Mesenchymal stem cell (in vitro differentiated cells and primary cell): ENCODE data around the gene SMIM34. TPM values are rescaled to one million over a fixed set of nuclear protein-coding genes. Genes with fewer than 3 reads are reported as not detected.

ENCODE experiments used
- DNase-seq: peaks from one replicate; pipeline ENCODE4 v3.0.0-alpha.2; 2013
- H2AFZ ChIP-seq: one replicate; pipeline ENCODE4 v1.6.1; 2013; ENCODE audit warnings: low read depth, mild to moderate bottlenecking, control low read depth, inconsistent platforms, low read length, moderate library complexity
- H2AK5ac ChIP-seq: 2 replicates; pipeline ENCODE4 v1.6.1; 2013; ENCODE audit warnings: low read length, moderate library complexity, mild to moderate bottlenecking, inconsistent platforms; ENCODE audit not compliant: severe bottlenecking
- H2BK120ac ChIP-seq: one replicate; pipeline ENCODE4 v1.6.1; 2013; ENCODE audit warnings: low read depth, mild to moderate bottlenecking, inconsistent platforms, low read length, moderate library complexity
- H2BK12ac ChIP-seq, 2 experiments: one replicate each; pipeline ENCODE4 v1.6.1; 2013; ENCODE audit warnings: inconsistent platforms in 2 of 2, low read length in 2 of 2, mild to moderate bottlenecking in 2 of 2, moderate library complexity in 2 of 2, control low read depth in 1 of 2
- H2BK15ac ChIP-seq: one replicate; pipeline ENCODE4 v1.6.1; 2013; ENCODE audit warnings: mild to moderate bottlenecking, low read depth, inconsistent platforms; ENCODE audit not compliant: poor library complexity, severe bottlenecking
- H2BK5ac ChIP-seq: 2 replicates; pipeline ENCODE4 v1.6.1; 2013; ENCODE audit warnings: low read depth, mild to moderate bottlenecking, low read length, control low read depth, inconsistent platforms; ENCODE audit not compliant: poor library complexity, severe bottlenecking
- H3K14ac ChIP-seq, 2 experiments: one replicate each; pipeline ENCODE4 v1.6.1; 2013; ENCODE audit warnings: inconsistent platforms in 2 of 2, low read length in 2 of 2, control low read depth in 1 of 2, mild to moderate bottlenecking in 1 of 2, moderate library complexity in 1 of 2
- H3K18ac ChIP-seq, 2 experiments: one replicate each; pipeline ENCODE4 v1.6.1; 2013; ENCODE audit warnings: inconsistent platforms in 2 of 2, low read length in 2 of 2, control low read depth in 1 of 2, low read depth in 1 of 2, mild to moderate bottlenecking in 1 of 2
- H3K23ac ChIP-seq, 2 experiments: one replicate each; pipeline ENCODE4 v1.6.1; 2013; ENCODE audit warnings: inconsistent platforms in 2 of 2, low read length in 2 of 2, mild to moderate bottlenecking in 2 of 2, moderate library complexity in 2 of 2, control low read depth in 1 of 2
- H3K27ac ChIP-seq: 2 replicates; pipeline ENCODE4 v1.5.1; 2013; ENCODE audit warnings: mild to moderate bottlenecking, moderate library complexity, low read length, control low read depth, inconsistent platforms; ENCODE audit not compliant: poor library complexity, severe bottlenecking
- H3K27me3 ChIP-seq, 2 experiments: 2 replicates each; pipeline versions ENCODE4 v1.6.1 to v1.7.0; 2013; ENCODE audit warnings: low read length in 2 of 2, mild to moderate bottlenecking in 2 of 2, moderate library complexity in 2 of 2, control low read depth in 1 of 2, inconsistent platforms in 1 of 2; ENCODE audit not compliant: control insufficient read depth in 1 of 2, insufficient read depth in 1 of 2
- H3K36me3 ChIP-seq, 2 experiments: 2 replicates each; pipeline versions ENCODE4 v1.6.1 to v1.7.0; 2013; ENCODE audit warnings: low read length in 2 of 2, control low read depth in 1 of 2, inconsistent platforms in 1 of 2, low read depth in 1 of 2, mild to moderate bottlenecking in 1 of 2; ENCODE audit not compliant: insufficient read depth in 2 of 2, control insufficient read depth in 1 of 2
- H3K4ac ChIP-seq, 2 experiments: one replicate each; pipeline ENCODE4 v1.6.1; 2013; ENCODE audit warnings: inconsistent platforms in 2 of 2, low read length in 2 of 2, mild to moderate bottlenecking in 2 of 2, moderate library complexity in 2 of 2, control low read depth in 1 of 2, low read depth in 1 of 2
- H3K4me1 ChIP-seq: 2 replicates; pipeline ENCODE4 v1.6.1; 2013; ENCODE audit warnings: low read depth, low read length, control low read depth; ENCODE audit not compliant: control insufficient read depth, insufficient read depth
- H3K4me2 ChIP-seq: 2 replicates; pipeline ENCODE4 v1.6.1; 2013; ENCODE audit warnings: low read length, mild to moderate bottlenecking, inconsistent platforms; ENCODE audit not compliant: poor library complexity, severe bottlenecking
- H3K4me3 ChIP-seq, 2 experiments: 2 replicates each; pipeline versions ENCODE4 v1.5.1 to v1.7.0; 2013; ENCODE audit warnings: low read length in 2 of 2, mild to moderate bottlenecking in 2 of 2, control low read depth in 1 of 2, low read depth in 1 of 2; ENCODE audit not compliant: insufficient read depth in 1 of 2
- H3K79me1 ChIP-seq: replicated peaks from 2 replicates; pipeline ENCODE4 v1.6.1; 2013; ENCODE audit warnings: mild to moderate bottlenecking, control low read depth, low read length, inconsistent platforms; ENCODE audit not compliant: poor library complexity, severe bottlenecking
- H3K9ac ChIP-seq: 2 replicates; pipeline ENCODE4 v1.7.0; 2013; ENCODE audit warnings: mild to moderate bottlenecking, low read length, moderate library complexity
- H3K9me3 ChIP-seq: 2 replicates; pipeline ENCODE4 v1.7.0; 2013; ENCODE audit warnings: mild to moderate bottlenecking, low read length; ENCODE audit not compliant: control insufficient read depth
- H4K8ac ChIP-seq: one replicate; pipeline ENCODE4 v1.6.1; 2013; ENCODE audit warnings: inconsistent platforms, mild to moderate bottlenecking, low read length, moderate library complexity
- H4K91ac ChIP-seq: one replicate; pipeline ENCODE4 v1.6.1; 2013; ENCODE audit warnings: mild to moderate bottlenecking, low read length, inconsistent platforms
- WGBS: methylation state at CpG from one replicate; pipeline ENCODE4 v1.1.7; 2013; ENCODE audit warnings: mixed read lengths; 5-methylcytosine and 5-hydroxymethylcytosine counted together
- small RNA-seq: library from polyadenylated mRNA; stranded (forward); fragments of <200 nt; extraction: miRNeasy Mini kit (QIAGEN cat#:217004); gene quantifications from one replicate; pipeline ENCODE3, GENCODE V24; 2013; ENCODE audit warnings: low read depth

The SMIM34 gene

GRCh38 chr21:34369741-34370140 is 54.0 kb downstream of the SMIM34 start:
- Histone ChIP-seq H2BK15ac (no peak overlapping the region), H3K79me1 (no peaks in the 10 kb centered on the region), H3K4me1 (no peaks in the 10 kb centered on the region), H3K23ac (no peak overlapping the region), H3K4me3 (no peak overlapping the region), H3K36me3 (no peaks in the 10 kb centered on the region), H4K91ac (no peak overlapping the region), H3K9me3 (no peaks in the 10 kb centered on the region), H2BK5ac (no peak overlapping the region), H3K4ac (no peak overlapping the region), H4K8ac (no peak overlapping the region), H2AK5ac (no peak overlapping the region), H3K27me3 (peaks cover 0 to 7% of the 10 kb centered on the region in 2 experiments), H3K14ac (no peak overlapping the region), H3K9ac (no peak overlapping the region), H2BK120ac (no peak overlapping the region), H2BK12ac (no peak overlapping the region), H2AFZ (no peak overlapping the region), H3K27ac (no peak overlapping the region), H3K4me2 (no peak overlapping the region), H3K18ac (no peak overlapping the region)
- DNase-seq = no peak
- no CpG with 5 or more reads among the region's 1 CpG for WGBS

Small RNA genes lying within 50 kb of the gene (small RNA-seq; reads per million reads assigned to genes)
- gene RF00614 = not detected
